ENCODE results near the gene AMN1. TPM values are rescaled to one million over a fixed set of nuclear protein-coding genes. Genes with fewer than 3 reads are reported as not detected.
"Not testable (repeated sequence)": the region's sequence is repeated elsewhere in the genome, so short reads cannot be mapped to it uniquely, and the experiment has no call there.

Gene AMN1
- total and polyA plus RNA-seq, 11 donors = 8.5 to 22.5 (median 16.3) TPM

GRCh38 chr12:31714406-31715271, 14.2 kb downstream of the AMN1 start:
- Histone ChIP-seq H3K27me3 (no peaks in the 10 kb centered on the region), H3K4me3 (peak overlapping the region in 1 of 12 donors; percentile 0), H3K27ac (peak overlapping the region in 2 of 12 donors; percentile 27 to 89), H3K4me1 (peaks cover 0 to 20% (median 0%) of the 10 kb centered on the region in 12 donors), H3K9me3 (peaks cover 0 to 26% (median under 1%) of the 10 kb centered on the region in 12 donors), H3K36me3 (peaks cover 0 to 16% (median 0%) of the 10 kb centered on the region in 9 donors)
- ATAC-seq = no peak
- TF ChIP-seq POLR2A (IDR thresholded peaks at IDR 0.05) (no peak), CTCF (IDR thresholded peaks at IDR 0.05) (no peak)
- intact Hi-C loops (cut with DNase I) = no loop called here
- 90 to 99% (median 95%) methylated on average over 3 of the region's 3 CpGs for WGBS, 4 donors
- DNase-seq = no peak

GRCh38 chr12:31712877-31713276, 15.9 kb downstream of the AMN1 start:
- 78 to 100% (median 98%) methylated on average over 5 of the region's 5 CpGs for WGBS, 4 donors
- Histone ChIP-seq H3K27ac (no peak overlapping the region), H3K9me3 (peaks cover 0 to 44% (median 12%) of the 10 kb centered on the region in 12 donors), H3K4me1 (peaks cover 0 to 20% (median 0%) of the 10 kb centered on the region in 12 donors), H3K27me3 (no peaks in the 10 kb centered on the region), H3K36me3 (peaks cover 0 to 18% (median 4%) of the 10 kb centered on the region in 9 donors), H3K4me3 (no peak overlapping the region)
- DNase-seq (no peak), ATAC-seq (no peak)
- TF ChIP-seq POLR2A (IDR thresholded peaks at IDR 0.05) = no peak
- no peak for TF ChIP-seq CTCF (IDR thresholded peaks at IDR 0.05)
- intact Hi-C loops (cut with DNase I) = no loop called here

GRCh38 chr12:31710021-31710818, 18.6 kb downstream of the AMN1 start:
- Histone ChIP-seq H3K4me3 (no peak overlapping the region), H3K27me3 (no peaks in the 10 kb centered on the region), H3K27ac (no peak overlapping the region), H3K9me3 (peaks cover 0 to 36% (median 15%) of the 10 kb centered on the region in 12 donors), H3K4me1 (peaks cover 0 to 14% (median 0%) of the 10 kb centered on the region in 12 donors), H3K36me3 (peaks cover 0 to 26% (median 4%) of the 10 kb centered on the region in 9 donors)
- 76 to 83% (median 80%) methylated on average over 3 of the region's 3 CpGs for WGBS, 4 donors
- no peak for ATAC-seq
- TF ChIP-seq CTCF (IDR thresholded peaks at IDR 0.05) = no peak
- no peak for TF ChIP-seq POLR2A (IDR thresholded peaks at IDR 0.05)
- intact Hi-C loops (cut with DNase I) = no loop called here
- no peak for DNase-seq

- H3K27me3 ChIP-seq; H3K27ac ChIP-seq; H3K4me1 ChIP-seq; intact Hi-C loops (cut with DNase I); DNase-seq; H3K4me3 ChIP-seq; ATAC-seq: not testable (repeated sequence)
- peaks cover 0 to 36% (median 15%) of the 10 kb centered on the region in 12 donors for H3K9me3 ChIP-seq
- H3K36me3 ChIP-seq = peaks cover 0 to 26% (median 4%) of the 10 kb centered on the region in 9 donors
- 93 to 97% (median 94%) methylated on average over 7 of the region's 7 CpGs for WGBS, 4 donors
These were observed 20.7 kb downstream of the AMN1 start for GRCh38 chr12:31708118-31708517.
